Loucy (cell line): Measurements from ENCODE around the gene ALG14.

Experiments used
- CTCF ChIP-seq: fragments of 200-600 bp; sonication (generic); conservative IDR thresholded peaks from 2 replicates; pipeline ENCODE4 v1.5.1; 2014; ENCODE audit warnings: mild to moderate bottlenecking, antibody characterized with exemption, low read length
- EZH2phosphoT487 ChIP-seq: fragments of 200-600 bp; IDR thresholded peaks from 2 replicates; pipeline ENCODE4 v1.6.1; 2018; ENCODE audit warnings: antibody characterized with exemption, mild to moderate bottlenecking, moderate library complexity, borderline replicate concordance

GRCh38 chr1:95013950-95014574 lies 58.7 kb downstream of the ALG14 start:
- TF ChIP-seq CTCF, result no peak
- TF ChIP-seq EZH2phosphoT487, result no peak
